Measurements from ENCODE around the gene SCAMP1.

SCAMP1 gene

DNA sequence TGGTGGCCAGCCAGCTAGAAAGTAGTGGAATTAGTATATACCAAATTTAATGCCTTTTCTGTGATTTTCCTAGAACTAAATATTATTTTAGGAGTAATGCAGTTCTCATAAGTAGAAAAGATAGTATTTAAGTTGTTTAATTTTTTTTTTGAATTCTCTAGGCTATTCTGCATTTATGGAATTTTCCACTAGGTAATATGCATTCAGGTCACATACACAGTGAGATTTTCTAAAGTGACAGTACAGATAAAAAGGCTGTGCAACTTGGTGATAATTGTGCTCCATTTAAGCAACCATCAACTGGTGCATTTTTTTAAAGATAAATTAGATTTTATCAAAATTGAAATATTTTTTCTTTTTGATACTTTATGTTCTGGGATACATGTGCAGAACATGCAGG lies 111.5 kb downstream of the SCAMP1 start:
- Histone ChIP-seq H3K27me3 (ENCODE audit: insufficient read depth, low read length) (no peaks in the 10 kb centered on the region), H3K79me2 (ENCODE audit: control insufficient read depth, insufficient read depth, low read length, unreplicated experiment) (no peaks in the 10 kb centered on the region), H2AFZ (ENCODE audit: low read length, unreplicated experiment) (no peak overlapping the region), H3K4me1 (ENCODE audit: control insufficient read depth, insufficient read depth, low read length, unreplicated experiment) (peaks cover 3% of the 10 kb centered on the region), H3K27ac (ENCODE audit: low read depth, low read length) (no peak overlapping the region), H3K36me3 (ENCODE audit: insufficient read depth, low read length) (no peaks in the 10 kb centered on the region), H3K4me3 (ENCODE audit: low read depth, low read length) (no peak overlapping the region)

DNA sequence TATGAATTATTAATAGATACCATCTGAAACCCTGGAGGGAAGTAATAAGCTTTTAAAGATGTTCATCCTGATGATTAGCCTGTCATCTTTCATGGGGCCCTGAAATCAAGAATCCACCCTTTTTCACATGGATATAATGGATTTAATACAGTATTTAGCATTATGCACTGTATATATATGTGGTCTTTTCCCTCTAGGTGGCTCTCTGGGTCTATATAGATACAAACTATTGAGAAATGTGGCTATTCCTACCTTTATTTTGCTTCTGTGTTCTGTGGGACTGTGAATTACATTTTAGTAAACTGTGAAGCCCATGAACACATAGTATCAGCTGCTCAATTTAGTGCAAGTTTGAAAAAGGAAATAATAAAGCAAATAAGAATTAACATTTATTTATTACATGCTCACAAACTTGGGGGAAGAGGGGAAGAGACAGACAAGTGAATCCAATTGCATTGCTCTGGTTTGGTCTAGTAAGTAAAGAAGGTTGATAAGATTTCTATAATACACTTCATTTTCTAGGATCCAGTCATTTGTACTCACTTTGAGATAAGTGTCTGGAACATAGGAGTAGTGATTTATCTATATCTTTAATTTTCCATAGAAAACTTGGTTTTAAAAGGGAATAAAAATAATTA lies 112.2 kb downstream of the SCAMP1 start:
- Histone ChIP-seq H3K4me3 (ENCODE audit: low read depth, low read length) (no peak overlapping the region), H3K4me1 (ENCODE audit: control insufficient read depth, insufficient read depth, low read length, unreplicated experiment) (peaks cover 3% of the 10 kb centered on the region), H3K27ac (ENCODE audit: low read depth, low read length) (no peak overlapping the region), H3K36me3 (ENCODE audit: insufficient read depth, low read length) (no peaks in the 10 kb centered on the region), H2AFZ (ENCODE audit: low read length, unreplicated experiment) (no peak overlapping the region), H3K79me2 (ENCODE audit: control insufficient read depth, insufficient read depth, low read length, unreplicated experiment) (no peaks in the 10 kb centered on the region), H3K27me3 (ENCODE audit: insufficient read depth, low read length) (no peaks in the 10 kb centered on the region)

DNA sequence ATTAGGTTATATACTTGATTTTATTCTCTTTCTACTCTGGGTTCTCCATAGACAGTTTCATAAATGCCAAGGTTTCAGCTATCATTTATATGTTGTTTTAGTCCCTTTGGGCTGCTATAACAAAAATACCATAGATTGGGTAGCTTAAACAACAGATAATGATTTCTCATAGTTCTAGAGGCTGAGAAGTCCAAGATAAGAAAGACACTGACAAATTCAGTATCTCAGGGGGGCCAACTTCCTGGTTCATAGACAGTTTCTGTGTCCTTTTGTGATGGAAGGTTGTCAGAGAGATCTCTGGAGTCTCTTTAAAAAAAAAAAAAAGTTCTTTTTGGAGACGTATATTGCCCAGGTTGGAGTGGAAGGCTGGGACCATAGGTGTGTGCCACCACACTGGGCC lies 113.3 kb downstream of the SCAMP1 start:
- Histone ChIP-seq H2AFZ (ENCODE audit: low read length, unreplicated experiment) (no peak overlapping the region), H3K27me3 (ENCODE audit: insufficient read depth, low read length) (no peaks in the 10 kb centered on the region), H3K4me3 (ENCODE audit: low read depth, low read length) (no peak overlapping the region), H3K27ac (ENCODE audit: low read depth, low read length) (no peak overlapping the region), H3K36me3 (ENCODE audit: insufficient read depth, low read length) (no peaks in the 10 kb centered on the region), H3K4me1 (ENCODE audit: control insufficient read depth, insufficient read depth, low read length, unreplicated experiment) (peaks cover 3% of the 10 kb centered on the region), H3K79me2 (ENCODE audit: control insufficient read depth, insufficient read depth, low read length, unreplicated experiment) (no peaks in the 10 kb centered on the region)

DNA sequence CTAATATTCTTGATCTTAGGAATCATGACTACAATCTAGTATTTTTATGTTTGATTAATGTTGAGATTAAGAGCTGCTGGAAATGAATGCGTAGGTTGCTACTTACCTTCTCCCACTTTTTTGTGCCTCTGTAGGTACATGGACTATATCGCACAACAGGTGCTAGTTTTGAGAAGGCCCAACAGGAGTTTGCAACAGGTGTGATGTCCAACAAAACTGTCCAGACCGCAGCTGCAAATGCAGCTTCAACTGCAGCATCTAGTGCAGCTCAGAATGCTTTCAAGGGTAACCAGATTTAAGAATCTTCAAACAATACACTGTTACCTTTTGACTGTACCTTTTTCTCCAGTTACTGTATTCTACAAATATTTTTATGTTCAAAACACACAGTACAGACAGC lies 115.0 kb downstream of the SCAMP1 start:
- Histone ChIP-seq H3K27ac (ENCODE audit: low read depth, low read length) (no peak overlapping the region), H2AFZ (ENCODE audit: low read length, unreplicated experiment) (no peak overlapping the region), H3K4me1 (ENCODE audit: control insufficient read depth, insufficient read depth, low read length, unreplicated experiment) (peaks cover 3% of the 10 kb centered on the region), H3K4me3 (ENCODE audit: low read depth, low read length) (no peak overlapping the region), H3K27me3 (ENCODE audit: insufficient read depth, low read length) (no peaks in the 10 kb centered on the region), H3K79me2 (ENCODE audit: control insufficient read depth, insufficient read depth, low read length, unreplicated experiment) (no peaks in the 10 kb centered on the region), H3K36me3 (ENCODE audit: insufficient read depth, low read length) (no peaks in the 10 kb centered on the region)

DNA sequence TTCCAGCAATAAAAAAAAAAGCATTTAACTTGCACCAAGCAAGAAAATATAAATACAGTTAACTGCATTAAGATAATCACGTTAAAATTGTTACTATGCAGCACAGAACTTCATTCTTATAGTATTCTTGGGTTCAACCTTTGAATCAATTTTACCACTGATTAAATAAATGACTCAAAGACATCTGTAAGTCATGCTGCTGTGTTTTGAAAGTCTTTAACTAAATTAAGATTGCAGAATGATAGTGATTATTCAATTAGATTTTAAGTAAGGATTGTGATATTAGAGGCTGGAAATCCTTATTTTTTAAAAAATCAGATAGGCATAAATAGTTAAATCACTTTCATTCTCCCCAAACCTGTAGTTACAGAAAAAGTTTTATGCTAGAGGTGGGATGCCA lies 116.4 kb downstream of the SCAMP1 start:
- Histone ChIP-seq H3K4me1 (ENCODE audit: control insufficient read depth, insufficient read depth, low read length, unreplicated experiment) (peaks cover 3% of the 10 kb centered on the region), H3K27me3 (ENCODE audit: insufficient read depth, low read length) (no peaks in the 10 kb centered on the region), H3K36me3 (ENCODE audit: insufficient read depth, low read length) (no peaks in the 10 kb centered on the region), H2AFZ (ENCODE audit: low read length, unreplicated experiment) (no peak overlapping the region), H3K4me3 (ENCODE audit: low read depth, low read length) (no peak overlapping the region), H3K27ac (ENCODE audit: low read depth, low read length) (no peak overlapping the region), H3K79me2 (ENCODE audit: control insufficient read depth, insufficient read depth, low read length, unreplicated experiment) (no peaks in the 10 kb centered on the region)

DNA sequence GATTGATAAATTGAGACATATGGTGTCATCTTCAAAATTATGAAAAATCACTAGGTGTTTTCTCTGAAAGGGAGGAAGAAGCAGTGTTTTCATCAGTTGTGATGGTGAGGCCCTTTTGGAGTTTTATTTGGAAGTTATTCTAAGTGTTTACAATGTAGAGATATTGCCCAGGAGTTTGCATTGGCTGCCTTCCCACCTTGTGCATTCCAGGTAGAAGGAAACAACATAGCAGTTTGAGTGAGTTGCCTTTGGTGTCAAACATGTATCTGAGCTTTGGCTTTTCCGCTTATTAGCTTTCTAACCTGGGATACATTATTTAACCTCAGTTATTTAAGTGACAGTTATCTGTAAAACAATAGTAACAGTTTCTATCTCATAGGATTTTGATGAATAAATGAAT lies 122.5 kb downstream of the SCAMP1 start:
- Histone ChIP-seq H2AFZ (ENCODE audit: low read length, unreplicated experiment) (no peak overlapping the region), H3K4me1 (ENCODE audit: control insufficient read depth, insufficient read depth, low read length, unreplicated experiment) (peaks cover 14% of the 10 kb centered on the region), H3K4me3 (ENCODE audit: low read depth, low read length) (no peak overlapping the region), H3K27ac (ENCODE audit: low read depth, low read length) (no peak overlapping the region), H3K36me3 (ENCODE audit: insufficient read depth, low read length) (no peaks in the 10 kb centered on the region), H3K79me2 (ENCODE audit: control insufficient read depth, insufficient read depth, low read length, unreplicated experiment) (no peaks in the 10 kb centered on the region), H3K27me3 (ENCODE audit: insufficient read depth, low read length) (no peaks in the 10 kb centered on the region)

DNA sequence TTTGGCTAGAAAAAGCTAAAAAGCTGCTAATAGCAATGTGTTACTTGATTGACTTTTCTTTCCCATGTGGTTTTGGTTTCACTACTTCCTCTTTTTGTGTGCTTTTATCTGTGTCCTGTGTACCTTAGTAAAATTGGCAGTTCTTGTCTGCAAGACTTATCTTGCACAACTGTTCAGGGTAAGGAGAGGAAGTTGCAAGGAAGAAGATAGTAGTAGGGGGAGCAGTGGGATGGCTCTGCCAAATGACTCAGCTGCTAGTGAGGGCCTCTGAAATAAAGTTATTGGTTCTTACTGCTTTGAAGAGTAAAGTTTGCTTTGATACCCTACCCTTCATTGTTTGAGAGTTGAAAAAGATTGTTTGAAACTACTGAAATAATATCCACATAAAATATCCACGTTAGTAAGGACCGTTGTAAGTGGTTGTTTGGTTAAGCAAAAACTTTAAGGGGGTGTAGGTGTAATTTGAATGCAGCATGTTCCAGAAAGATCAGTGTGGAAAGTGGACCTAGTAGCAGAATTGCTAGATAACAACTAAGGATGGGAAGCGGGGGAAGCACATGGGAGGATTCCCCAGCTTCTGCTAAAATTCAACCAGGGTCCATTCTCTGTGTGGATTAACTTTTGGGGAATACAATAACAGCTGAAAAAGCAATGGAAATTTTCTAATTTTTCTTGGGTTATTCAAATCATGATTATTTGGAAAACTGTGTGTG lies 123.5 kb downstream of the SCAMP1 start:
- Histone ChIP-seq H3K4me3 (ENCODE audit: low read depth, low read length) (no peak overlapping the region), H2AFZ (ENCODE audit: low read length, unreplicated experiment) (no peak overlapping the region), H3K27ac (ENCODE audit: low read depth, low read length) (peak overlapping the region; percentile 48), H3K36me3 (ENCODE audit: insufficient read depth, low read length) (0 out of 2 replicates have a peak, but pooled peaks cover 10% of the 10 kb centered on the region), H3K79me2 (ENCODE audit: control insufficient read depth, insufficient read depth, low read length, unreplicated experiment) (no peaks in the 10 kb centered on the region), H3K27me3 (ENCODE audit: insufficient read depth, low read length) (no peaks in the 10 kb centered on the region), H3K4me1 (ENCODE audit: control insufficient read depth, insufficient read depth, low read length, unreplicated experiment) (peaks cover 14% of the 10 kb centered on the region)

DNA sequence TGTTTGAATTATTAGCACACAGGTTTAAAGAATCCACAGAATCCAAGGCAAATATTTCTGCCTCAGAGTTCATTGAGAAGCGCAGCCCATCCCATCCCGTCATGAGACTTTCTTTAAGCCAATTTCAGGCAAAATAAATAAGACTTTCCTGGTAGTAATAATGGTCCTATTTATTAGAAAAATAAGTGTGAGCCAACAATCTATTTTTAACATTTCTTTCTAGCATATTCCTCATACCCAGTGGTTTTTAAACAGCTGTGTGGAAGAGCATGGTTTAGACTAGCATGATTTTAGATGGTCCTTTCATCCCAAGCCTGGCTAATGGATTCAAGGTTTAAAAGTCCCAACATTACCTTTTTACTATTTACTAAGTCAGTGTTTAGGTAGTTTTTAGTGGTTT lies 125.8 kb downstream of the SCAMP1 start:
- no peak overlapping the region for H3K27ac ChIP-seq (ENCODE audit: low read depth, low read length)
- peaks cover 19% of the 10 kb centered on the region for H3K4me1 ChIP-seq (ENCODE audit: control insufficient read depth, insufficient read depth, low read length, unreplicated experiment)
- H3K4me3 ChIP-seq (ENCODE audit: low read depth, low read length) = no peak overlapping the region
- H3K27me3 ChIP-seq (ENCODE audit: insufficient read depth, low read length) = no peaks in the 10 kb centered on the region
- H2AFZ ChIP-seq (ENCODE audit: low read length, unreplicated experiment) = no peak overlapping the region
- no peaks in the 10 kb centered on the region for H3K79me2 ChIP-seq (ENCODE audit: control insufficient read depth, insufficient read depth, low read length, unreplicated experiment)
- H3K36me3 ChIP-seq (ENCODE audit: insufficient read depth, low read length) = peaks cover 12% of the 10 kb centered on the region; the same call in 1 of the 2 replicates

DNA sequence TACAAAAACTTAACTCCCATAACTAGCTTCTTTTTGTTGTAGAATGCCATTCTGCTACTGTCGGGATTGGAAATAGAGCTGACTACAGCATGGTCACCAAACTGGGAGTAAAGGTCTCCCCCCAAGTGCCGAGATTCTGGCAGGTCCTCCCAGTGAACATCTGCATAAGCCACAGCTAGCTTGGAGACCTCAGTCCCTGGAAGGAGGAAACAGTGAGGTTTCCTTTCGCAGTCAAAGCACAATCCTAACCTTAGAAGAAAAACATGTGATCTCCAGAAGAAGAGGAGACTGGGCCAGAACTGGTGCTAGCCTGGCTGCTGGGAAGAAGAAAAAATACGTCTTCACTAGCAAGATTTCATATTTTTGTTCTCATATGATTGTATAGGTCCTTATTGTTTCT lies 127.4 kb downstream of the SCAMP1 start:
- Histone ChIP-seq H3K4me3 (ENCODE audit: low read depth, low read length) (no peak overlapping the region), H3K36me3 (ENCODE audit: insufficient read depth, low read length) (peaks cover 12% of the 10 kb centered on the region; the same call in 1 of the 2 replicates), H3K4me1 (ENCODE audit: control insufficient read depth, insufficient read depth, low read length, unreplicated experiment) (peaks cover 21% of the 10 kb centered on the region), H3K27me3 (ENCODE audit: insufficient read depth, low read length) (no peaks in the 10 kb centered on the region), H3K27ac (ENCODE audit: low read depth, low read length) (no peak overlapping the region), H2AFZ (ENCODE audit: low read length, unreplicated experiment) (no peak overlapping the region), H3K79me2 (ENCODE audit: control insufficient read depth, insufficient read depth, low read length, unreplicated experiment) (no peaks in the 10 kb centered on the region)

DNA sequence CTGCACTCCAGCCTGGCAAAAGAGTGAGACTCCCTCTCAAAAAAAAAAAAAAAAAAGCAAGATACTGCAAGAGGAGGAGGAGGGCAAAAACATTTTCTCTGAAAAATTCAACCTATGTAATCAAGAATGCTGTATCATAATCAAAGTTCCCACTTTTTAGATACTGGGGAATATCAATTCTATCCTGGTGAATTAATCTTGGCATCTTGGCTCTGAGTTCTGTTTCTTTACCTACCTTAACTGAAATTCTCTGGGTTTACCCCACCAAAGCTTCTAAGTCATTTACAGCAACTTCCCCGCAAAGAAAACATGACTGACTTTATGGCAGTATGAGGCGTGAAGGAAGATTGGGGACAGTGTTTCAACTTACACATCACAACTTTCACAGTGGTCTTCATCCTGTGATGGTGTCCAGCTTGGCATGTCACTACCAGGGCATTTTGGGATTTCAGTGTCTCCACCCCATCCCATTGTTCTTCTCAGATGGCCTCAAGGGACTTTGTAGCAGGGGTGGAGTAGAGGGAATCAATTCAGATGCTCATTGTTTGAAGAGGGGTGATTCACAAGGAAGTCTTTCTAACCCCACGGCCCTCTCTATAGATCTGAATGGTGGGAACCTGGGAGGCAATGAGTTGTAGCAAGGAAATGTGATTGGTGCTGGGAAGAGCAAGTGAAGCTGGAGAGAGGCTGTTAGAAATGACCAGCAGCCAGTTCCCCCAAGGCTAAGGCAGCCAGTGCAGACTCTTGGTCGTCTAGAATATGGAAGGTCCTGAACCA lies 130.5 kb downstream of the SCAMP1 start:
- Histone ChIP-seq H3K79me2 (ENCODE audit: control insufficient read depth, insufficient read depth, low read length, unreplicated experiment) (peaks cover 8% of the 10 kb centered on the region), H3K4me3 (ENCODE audit: low read depth, low read length) (no peak overlapping the region), H3K36me3 (ENCODE audit: insufficient read depth, low read length) (peaks cover 12% of the 10 kb centered on the region; the same call in 1 of the 2 replicates), H3K4me1 (ENCODE audit: control insufficient read depth, insufficient read depth, low read length, unreplicated experiment) (peaks cover 8% of the 10 kb centered on the region), H3K27ac (ENCODE audit: low read depth, low read length) (no peak overlapping the region), H2AFZ (ENCODE audit: low read length, unreplicated experiment) (no peak overlapping the region), H3K27me3 (ENCODE audit: insufficient read depth, low read length) (no peaks in the 10 kb centered on the region)

Measured in ACC112 (cell line).